Astrocyte (in vitro differentiated cells and primary cell): ENCODE measurements around the gene PAXIP1. TPM values are rescaled to one million over a fixed set of nuclear protein-coding genes. Genes with fewer than 3 reads are reported as not detected.

Source experiments
- DNase-seq: peaks from one replicate; pipeline ENCODE4 v3.0.0-alpha.2; 2010; ENCODE audit warnings: low read depth
- FAIRE-seq: peaks from 2 replicates; lab custom pipeline; 2011; peaks lifted over from hg19 to GRCh38; lab: Jason Lieb, UNC
- H2AFZ ChIP-seq: 2 replicates; pipeline ENCODE4 v1.6.0; 2012; ENCODE audit warnings: low read depth, low read length, inconsistent platforms
- H3K27ac ChIP-seq: 2 replicates; pipeline ENCODE4 v1.5.1; 2011; ENCODE audit warnings: low read depth, low read length, inconsistent platforms
- H3K27me3 ChIP-seq: 2 replicates; pipeline ENCODE4 v1.6.0; 2011; ENCODE audit warnings: low read length, inconsistent platforms; ENCODE audit not compliant: insufficient read depth
- H3K36me3 ChIP-seq: 2 replicates; pipeline ENCODE4 v1.5.1; 2011; ENCODE audit warnings: low read length, inconsistent platforms; ENCODE audit not compliant: insufficient read depth
- H3K4me1 ChIP-seq: 2 replicates; pipeline ENCODE4 v1.5.1; 2011; ENCODE audit warnings: low read length, inconsistent platforms; ENCODE audit not compliant: insufficient read depth
- H3K4me2 ChIP-seq: 2 replicates; pipeline ENCODE4 v1.6.0; 2012; ENCODE audit warnings: low read length, inconsistent platforms
- H3K4me3 ChIP-seq: 2 replicates; pipeline ENCODE4 v1.5.1; 2011; ENCODE audit warnings: low read depth, mild to moderate bottlenecking, low read length, inconsistent platforms; ENCODE audit not compliant: insufficient read depth
- H3K79me2 ChIP-seq: 2 replicates; pipeline ENCODE4 v1.6.0; 2012; ENCODE audit warnings: mild to moderate bottlenecking, low read length, inconsistent platforms; ENCODE audit not compliant: insufficient read depth
- H3K9ac ChIP-seq: 2 replicates; pipeline ENCODE4 v1.6.0; 2012; ENCODE audit warnings: mild to moderate bottlenecking, low read length, inconsistent platforms
- H3K9me3 ChIP-seq: 2 replicates; pipeline ENCODE4 v1.5.1; 2012; ENCODE audit warnings: low read depth, mild to moderate bottlenecking, low read length, inconsistent platforms; ENCODE audit not compliant: insufficient read depth
- H4K20me1 ChIP-seq: 2 replicates; pipeline ENCODE4 v1.6.0; 2012; ENCODE audit warnings: low read length, inconsistent platforms; ENCODE audit not compliant: insufficient read depth
- H3K27ac Mint-ChIP-seq: one replicate; pipeline ENCODE4 v1.8.0; 2021; ENCODE audit warnings: mild to moderate bottlenecking, mixed read lengths; ENCODE audit not compliant: unreplicated experiment
- H3K27me3 Mint-ChIP-seq: one replicate; pipeline ENCODE4 v1.8.0; 2021; ENCODE audit warnings: low read depth, mixed read lengths; ENCODE audit not compliant: unreplicated experiment
- H3K36me3 Mint-ChIP-seq: one replicate; pipeline ENCODE4 v1.8.0; 2021; ENCODE audit warnings: low read depth, mixed read lengths; ENCODE audit not compliant: unreplicated experiment
- H3K4me1 Mint-ChIP-seq: one replicate; pipeline ENCODE4 v1.8.0; 2021; ENCODE audit warnings: low read depth, mixed read lengths; ENCODE audit not compliant: unreplicated experiment
- H3K4me3 Mint-ChIP-seq: one replicate; pipeline ENCODE4 v1.8.0; 2021; ENCODE audit warnings: mild to moderate bottlenecking, moderate library complexity, mixed read lengths; ENCODE audit not compliant: unreplicated experiment
- H3K9me3 Mint-ChIP-seq: one replicate; pipeline ENCODE4 v1.8.0; 2021; ENCODE audit warnings: mild to moderate bottlenecking, mixed read lengths; ENCODE audit not compliant: unreplicated experiment
- EZH2 ChIP-seq: IDR thresholded peaks from 2 replicates; pipeline ENCODE4 v1.6.1; 2012; ENCODE audit warnings: mild to moderate bottlenecking, low read length, inconsistent platforms; ENCODE audit not compliant: insufficient read depth
- total RNA-seq: library from RNA; stranded (reverse); gene quantifications from 2 replicates; pipeline ENCODE4 v1.2.1, GENCODE V29; 2021
- TF ChIP-seq, protein P1 (sequence below): IDR thresholded peaks from 2 replicates; pipeline ENCODE4 v1.5.1; 2011; ENCODE audit warnings: low read depth, mild to moderate bottlenecking, inconsistent platforms, low read length, moderate library complexity; ENCODE audit not compliant: insufficient read depth

PAXIP1 gene
- total RNA-seq, 1 donor from 2014 or later: 12.7 TPM

DNA sequence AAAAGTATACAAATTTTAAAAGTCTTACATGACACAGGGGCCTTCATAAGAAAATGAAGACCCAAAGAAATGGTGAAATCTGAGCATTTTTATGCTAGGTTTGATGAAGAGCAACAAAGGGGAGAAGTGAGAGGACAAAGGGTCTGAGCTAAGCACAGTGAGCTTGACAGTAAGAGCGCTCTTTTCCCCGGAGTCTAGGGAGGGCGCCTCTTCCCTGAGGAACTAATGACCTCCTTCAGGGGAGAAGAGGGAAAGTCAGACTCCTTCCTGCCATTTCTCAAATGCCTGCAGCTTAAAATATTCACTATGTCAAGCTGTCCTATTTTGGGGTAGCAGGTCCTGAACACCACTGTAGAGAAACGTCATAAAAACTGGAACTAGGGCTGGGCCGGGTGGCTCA is 18.1 kb upstream of the PAXIP1 start:
- no peaks in the 10 kb centered on the region for H3K79me2 ChIP-seq
- Mint-ChIP-seq H3K4me3 (no peak overlapping the region), H3K36me3 (no peaks in the 10 kb centered on the region), H3K27me3 (peaks cover 4% of the 10 kb centered on the region), H3K9me3 (peaks cover 5% of the 10 kb centered on the region), H3K27ac (peak overlapping the region; percentile 67), H3K4me1 (no peaks in the 10 kb centered on the region)
- no peak for TF ChIP-seq EZH2
- TF ChIP-seq, protein P1, sequence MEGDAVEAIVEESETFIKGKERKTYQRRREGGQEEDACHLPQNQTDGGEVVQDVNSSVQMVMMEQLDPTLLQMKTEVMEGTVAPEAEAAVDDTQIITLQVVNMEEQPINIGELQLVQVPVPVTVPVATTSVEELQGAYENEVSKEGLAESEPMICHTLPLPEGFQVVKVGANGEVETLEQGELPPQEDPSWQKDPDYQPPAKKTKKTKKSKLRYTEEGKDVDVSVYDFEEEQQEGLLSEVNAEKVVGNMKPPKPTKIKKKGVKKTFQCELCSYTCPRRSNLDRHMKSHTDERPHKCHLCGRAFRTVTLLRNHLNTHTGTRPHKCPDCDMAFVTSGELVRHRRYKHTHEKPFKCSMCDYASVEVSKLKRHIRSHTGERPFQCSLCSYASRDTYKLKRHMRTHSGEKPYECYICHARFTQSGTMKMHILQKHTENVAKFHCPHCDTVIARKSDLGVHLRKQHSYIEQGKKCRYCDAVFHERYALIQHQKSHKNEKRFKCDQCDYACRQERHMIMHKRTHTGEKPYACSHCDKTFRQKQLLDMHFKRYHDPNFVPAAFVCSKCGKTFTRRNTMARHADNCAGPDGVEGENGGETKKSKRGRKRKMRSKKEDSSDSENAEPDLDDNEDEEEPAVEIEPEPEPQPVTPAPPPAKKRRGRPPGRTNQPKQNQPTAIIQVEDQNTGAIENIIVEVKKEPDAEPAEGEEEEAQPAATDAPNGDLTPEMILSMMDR: no peak
- FAIRE-seq (no peak), DNase-seq (no peak)
- no peak overlapping the region for H2AFZ ChIP-seq
- H3K9ac ChIP-seq: no peak overlapping the region
- H3K4me1 ChIP-seq: no peaks in the 10 kb centered on the region
- no peaks in the 10 kb centered on the region for H3K9me3 ChIP-seq
- H3K27ac ChIP-seq: no peak overlapping the region
- H3K4me3 ChIP-seq: no peak overlapping the region
- H3K36me3 ChIP-seq: no peaks in the 10 kb centered on the region
- H4K20me1 ChIP-seq: no peaks in the 10 kb centered on the region
- H3K27me3 ChIP-seq: no peaks in the 10 kb centered on the region
- no peak overlapping the region for H3K4me2 ChIP-seq

DNA sequence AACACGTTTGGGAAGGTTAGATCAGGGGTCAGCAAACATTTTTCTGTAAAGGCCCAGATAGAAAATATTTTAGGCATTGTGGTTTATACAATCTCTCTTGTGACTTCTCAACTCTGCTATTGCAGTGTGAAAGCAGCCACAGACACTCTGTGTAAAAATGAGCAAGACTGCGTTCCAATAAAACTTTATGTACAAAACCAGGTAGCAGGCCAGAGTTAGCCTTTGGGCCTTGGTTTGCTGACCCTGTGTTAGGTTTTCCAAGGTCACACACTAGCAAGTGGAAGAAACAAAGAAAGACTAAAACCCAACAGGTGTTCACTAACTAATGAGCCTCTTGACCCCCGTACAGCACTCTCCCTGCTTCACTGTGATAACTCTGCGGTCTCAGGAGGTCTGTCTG is 14.9 kb upstream of the PAXIP1 start:
- no peak for DNase-seq
- Histone ChIP-seq H3K27ac (no peak overlapping the region), H3K79me2 (no peaks in the 10 kb centered on the region), H3K36me3 (no peaks in the 10 kb centered on the region), H4K20me1 (no peaks in the 10 kb centered on the region), H3K27me3 (no peaks in the 10 kb centered on the region), H3K9me3 (no peaks in the 10 kb centered on the region), H3K9ac (no peak overlapping the region), H2AFZ (no peak overlapping the region), H3K4me1 (no peaks in the 10 kb centered on the region), H3K4me2 (no peak overlapping the region), H3K4me3 (no peak overlapping the region)
- Mint-ChIP-seq H3K36me3 (no peaks in the 10 kb centered on the region), H3K27ac (no peak overlapping the region), H3K9me3 (no peaks in the 10 kb centered on the region), H3K27me3 (no peaks in the 10 kb centered on the region), H3K4me3 (no peak overlapping the region), H3K4me1 (no peaks in the 10 kb centered on the region)
- TF ChIP-seq EZH2: no peak
- TF ChIP-seq, protein P1: no peak
- FAIRE-seq: no peak

DNA sequence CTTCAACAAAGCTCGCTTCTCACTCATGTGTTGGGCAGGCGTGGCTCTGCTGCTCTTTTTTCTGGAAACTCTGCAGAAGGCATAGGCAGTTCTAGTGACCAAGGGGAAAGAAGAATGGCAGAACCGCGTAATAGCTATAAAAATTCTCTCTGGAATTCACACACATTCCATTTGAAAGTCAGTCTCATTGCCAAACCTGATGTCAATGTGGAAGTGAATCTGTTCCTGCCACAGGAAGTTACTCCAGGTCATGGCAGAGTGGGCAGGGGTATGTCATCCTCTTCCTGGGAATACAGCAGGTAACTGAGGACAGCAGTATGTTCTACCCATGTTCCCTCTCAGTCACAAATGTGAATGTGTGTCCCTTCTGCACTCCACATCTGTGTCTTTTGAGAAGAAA is 8.2 kb upstream of the PAXIP1 start:
- Histone ChIP-seq H4K20me1 (no peaks in the 10 kb centered on the region), H3K27me3 (no peaks in the 10 kb centered on the region), H3K27ac (no peak overlapping the region), H3K9ac (no peak overlapping the region), H3K36me3 (no peaks in the 10 kb centered on the region), H2AFZ (no peak overlapping the region), H3K9me3 (no peaks in the 10 kb centered on the region), H3K4me3 (no peak overlapping the region), H3K4me2 (no peak overlapping the region), H3K79me2 (no peaks in the 10 kb centered on the region), H3K4me1 (no peaks in the 10 kb centered on the region)
- Mint-ChIP-seq H3K27ac (no peak overlapping the region), H3K36me3 (peaks cover 2% of the 10 kb centered on the region), H3K4me1 (peaks cover 3% of the 10 kb centered on the region), H3K4me3 (no peak overlapping the region), H3K27me3 (peaks cover 2% of the 10 kb centered on the region), H3K9me3 (peaks cover 3% of the 10 kb centered on the region)
- FAIRE-seq (no peak), DNase-seq (no peak)
- TF ChIP-seq EZH2: no peak
- TF ChIP-seq, protein P1: no peak
